Stimulated activated CD4-positive, alpha-beta T cell treated with anti-CD3 and anti-CD28 coated beads, Interleukin-12 subunit alpha, Interleukin-12 subunit beta, amount 100 ng/mL, for 4 hours (primary cell): ENCODE measurements around the gene ATG9A.
"Not testable (repeated sequence)": the region's sequence is repeated elsewhere in the genome, so short reads cannot be mapped to it uniquely, and the experiment has no call there.

Source experiments
- DNase-seq: peaks from one replicate; pipeline ENCODE4 v3.0.0-alpha.2; 2020

ATG9A gene

DNA sequence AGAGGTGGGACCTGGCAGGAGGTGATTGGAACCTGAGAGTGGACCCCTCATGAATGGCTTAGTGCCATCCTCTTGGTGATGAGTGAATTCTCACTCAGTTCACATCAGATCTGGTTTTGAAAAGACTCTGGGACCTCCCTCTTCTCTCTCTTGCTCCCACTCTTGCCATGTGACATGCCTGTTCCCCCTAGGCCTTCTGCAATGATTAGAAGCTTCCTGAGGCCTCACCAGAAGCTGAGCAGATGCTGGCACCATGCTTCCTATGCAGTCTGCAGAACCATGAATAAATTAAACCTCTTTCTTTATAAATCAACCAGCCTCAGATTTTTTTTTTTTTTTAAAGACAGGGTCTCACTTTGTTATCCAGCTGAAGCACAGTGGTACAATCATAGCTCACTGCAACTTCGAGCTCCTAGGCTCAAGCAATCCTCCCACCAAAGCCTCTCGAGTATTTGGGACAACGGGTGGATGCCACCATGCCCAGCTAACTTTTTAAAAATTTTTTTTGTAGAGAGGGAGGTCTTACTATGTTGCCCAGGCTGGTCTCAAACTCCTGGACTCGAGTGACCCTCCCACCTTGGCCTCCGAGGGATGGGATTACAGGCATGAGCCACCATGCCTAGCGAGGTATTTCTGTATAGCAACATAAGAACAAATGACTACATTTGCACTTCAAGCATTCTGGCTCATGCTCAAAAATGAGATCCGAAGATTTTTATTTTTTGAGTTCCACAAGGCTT, 24.8 kb downstream of the ATG9A start:
- DNase-seq = no peak

DNA sequence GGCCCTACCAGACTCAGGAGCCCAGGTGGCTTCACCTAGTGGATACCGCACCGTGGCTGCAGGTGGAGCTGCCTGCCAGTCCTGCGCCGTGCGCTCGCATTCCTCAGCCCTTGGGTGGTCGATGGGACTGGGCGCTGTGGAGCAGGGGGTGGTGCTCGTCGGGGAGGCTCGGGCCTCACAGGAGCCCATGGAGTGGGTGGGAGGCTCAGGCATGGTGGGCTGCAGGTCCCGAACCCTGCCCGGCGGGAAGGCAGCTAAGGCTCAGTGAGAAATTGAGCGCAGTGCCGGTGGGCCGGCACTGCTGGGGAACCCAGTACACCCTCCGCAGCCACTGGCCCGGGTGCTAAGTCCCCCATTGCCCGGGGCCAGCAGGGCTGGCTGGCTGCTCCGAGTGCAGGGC, 28.1 kb downstream of the ATG9A start:
- not testable (repeated sequence) for DNase-seq

DNA sequence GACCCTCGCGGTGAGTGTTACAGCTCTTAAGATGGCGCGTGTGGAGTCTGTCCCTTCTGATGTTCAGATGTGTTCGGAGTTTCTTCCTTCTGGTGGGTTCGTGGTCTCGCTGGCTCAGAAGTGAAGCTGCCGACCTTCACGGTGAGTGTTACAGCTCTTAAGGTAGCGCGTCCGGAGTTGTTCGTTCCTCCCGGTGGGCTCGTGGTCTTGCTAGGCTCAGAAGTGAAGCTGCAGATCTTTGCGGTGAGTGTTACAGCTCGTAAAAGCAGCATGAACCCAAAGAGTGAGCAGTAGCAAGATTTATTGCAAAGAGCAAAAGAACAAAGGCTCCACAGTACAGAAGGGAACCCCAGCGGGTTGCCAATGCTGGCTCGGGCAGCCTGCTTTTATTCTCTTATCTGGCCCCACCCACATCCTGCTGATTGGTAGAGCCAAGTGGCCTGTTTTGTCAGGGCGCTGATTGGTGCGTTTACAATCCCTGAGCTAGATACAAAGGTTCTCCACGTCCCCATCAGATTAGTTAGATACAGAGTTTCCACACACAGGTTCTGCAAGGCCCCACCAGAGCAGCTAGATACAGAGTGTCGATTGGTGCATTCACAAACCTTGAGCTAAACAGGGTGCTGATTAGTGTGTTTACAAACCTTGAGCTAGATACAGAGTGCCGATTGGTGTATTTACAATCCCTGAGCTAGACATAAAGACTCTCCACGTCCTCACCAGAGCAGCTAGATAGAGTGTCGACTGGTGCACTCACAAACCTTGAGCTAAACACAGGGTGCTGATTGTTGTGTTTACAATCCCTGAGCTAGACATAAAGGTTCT, 28.7 kb downstream of the ATG9A start:
- not testable (repeated sequence) for DNase-seq

DNA sequence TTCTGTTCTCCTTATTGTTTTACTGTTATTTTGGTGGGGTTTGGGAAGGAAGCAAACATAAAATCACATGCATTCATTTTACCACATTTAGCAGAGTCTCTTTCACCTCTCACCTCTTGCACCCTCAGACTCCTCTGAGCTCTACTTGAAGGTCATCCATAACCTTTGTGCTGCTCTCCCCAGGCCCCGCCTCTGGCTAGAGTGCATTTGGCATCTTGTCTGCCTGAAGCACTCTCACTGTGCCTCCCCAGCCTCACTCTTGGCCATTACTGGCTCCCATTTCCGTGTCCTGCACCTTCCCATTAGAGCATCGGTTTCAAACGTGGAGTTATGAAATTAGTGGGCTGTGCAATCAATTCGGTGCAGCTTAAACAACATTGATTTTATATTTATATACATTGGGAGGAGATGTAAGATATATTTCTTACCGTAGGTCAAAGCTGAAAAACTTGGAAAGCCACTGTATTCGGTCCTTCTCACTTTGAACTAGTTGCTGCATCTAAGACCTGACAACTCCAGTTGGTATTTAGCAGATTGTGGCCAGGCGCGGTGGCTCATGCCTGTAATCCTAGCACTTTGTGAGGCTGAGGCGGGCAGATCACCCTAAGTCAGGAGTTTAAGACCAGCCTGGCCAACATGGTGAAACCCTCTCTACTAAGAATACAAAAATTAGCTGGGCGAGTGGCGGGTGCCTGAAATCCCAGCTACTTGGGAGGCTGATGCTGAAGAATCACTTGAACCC, 29.8 kb downstream of the ATG9A start:
- no peak for DNase-seq

DNA sequence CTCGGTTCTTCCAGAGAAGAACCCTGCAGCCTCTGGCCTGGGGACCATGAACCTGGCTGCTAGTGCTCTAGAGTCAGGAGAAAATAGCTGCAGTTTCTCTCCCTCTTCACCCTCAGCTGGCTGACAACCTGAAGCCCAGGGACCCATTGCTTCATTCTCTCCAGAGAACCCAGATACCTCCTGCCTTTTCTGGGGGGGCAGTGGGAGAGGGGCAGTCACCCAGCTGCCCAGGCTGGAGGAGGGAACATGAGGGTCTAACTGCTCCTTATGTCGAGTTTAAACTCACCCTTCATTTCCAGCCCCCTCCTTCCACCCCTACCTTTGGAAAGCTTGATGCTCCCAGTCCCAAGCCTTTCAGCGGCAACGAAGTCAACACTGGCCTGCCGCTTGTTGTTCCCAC, 30.5 kb downstream of the ATG9A start:
- DNase-seq = no peak

DNA sequence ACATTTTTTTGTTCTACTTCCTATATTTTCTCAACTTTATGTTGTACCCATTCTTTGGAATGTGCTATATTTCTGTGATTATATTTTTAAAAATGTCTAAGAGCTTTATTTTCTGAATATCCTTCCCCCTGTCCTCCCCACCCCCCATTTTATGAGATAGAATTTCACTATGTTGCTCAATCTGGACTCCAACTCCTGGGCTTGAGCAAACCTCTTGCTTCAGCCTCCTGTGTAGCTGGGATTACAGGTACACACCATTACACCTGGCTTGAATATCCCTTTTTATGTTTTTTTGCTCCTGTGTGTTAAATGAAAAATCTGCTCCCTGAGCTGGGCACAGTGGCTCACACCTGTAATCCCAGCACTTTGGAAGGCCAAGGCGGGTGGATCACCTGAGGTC, 32.0 kb downstream of the ATG9A start:
- DNase-seq = no peak

DNA sequence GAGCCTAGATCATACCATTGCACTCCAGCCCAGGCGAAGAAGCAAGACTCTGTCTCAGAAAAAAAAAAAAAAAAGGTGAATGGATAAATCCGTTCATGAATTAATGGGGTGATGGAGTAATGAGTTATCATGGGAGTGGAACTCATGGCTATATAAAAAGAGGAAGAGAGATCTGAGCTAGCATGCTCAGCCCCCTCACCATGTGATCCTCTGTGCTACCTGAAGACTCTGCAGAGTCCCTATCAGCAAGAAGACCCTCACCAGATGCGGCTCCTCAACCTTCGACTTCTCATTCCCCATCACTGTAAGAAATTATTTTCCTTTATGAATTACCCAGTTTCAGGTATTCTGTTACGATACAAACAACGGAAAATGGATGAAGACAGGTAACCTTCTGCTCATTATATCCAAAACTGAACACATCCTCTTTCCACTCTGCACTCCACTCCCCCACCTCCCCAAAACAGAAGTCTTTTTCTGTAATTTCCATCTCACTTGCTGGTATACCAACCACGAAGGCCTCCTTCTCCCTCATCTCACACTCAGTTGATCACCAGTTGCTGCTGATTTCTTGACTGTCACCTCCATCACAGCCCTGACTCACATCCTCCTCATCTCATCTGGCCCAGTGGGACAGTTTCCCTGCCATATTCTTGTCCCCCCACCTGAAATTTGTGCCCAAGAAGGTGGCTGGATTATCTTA, 42.5 kb downstream of the ATG9A start:
- DNase-seq = no peak

DNA sequence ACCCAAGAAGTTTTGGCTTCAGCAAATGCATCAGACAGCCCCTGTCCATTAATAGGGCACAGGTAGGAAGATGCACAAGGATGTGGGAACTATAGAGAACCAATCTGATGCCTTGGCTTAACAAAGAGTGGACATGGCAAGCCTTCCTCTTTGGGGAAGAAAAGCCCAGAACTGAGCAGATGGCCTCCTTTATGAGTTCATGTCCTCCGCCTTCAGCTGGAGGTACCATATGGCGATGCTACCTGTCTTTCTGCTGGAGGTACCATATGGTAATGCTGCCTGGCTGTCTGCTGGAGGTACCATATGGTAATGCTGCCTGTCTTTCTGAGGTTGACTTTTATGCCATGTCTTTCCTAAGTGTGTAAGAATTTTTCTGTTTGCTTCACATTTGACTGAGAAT, 45.3 kb downstream of the ATG9A start:
- no peak for DNase-seq

DNA sequence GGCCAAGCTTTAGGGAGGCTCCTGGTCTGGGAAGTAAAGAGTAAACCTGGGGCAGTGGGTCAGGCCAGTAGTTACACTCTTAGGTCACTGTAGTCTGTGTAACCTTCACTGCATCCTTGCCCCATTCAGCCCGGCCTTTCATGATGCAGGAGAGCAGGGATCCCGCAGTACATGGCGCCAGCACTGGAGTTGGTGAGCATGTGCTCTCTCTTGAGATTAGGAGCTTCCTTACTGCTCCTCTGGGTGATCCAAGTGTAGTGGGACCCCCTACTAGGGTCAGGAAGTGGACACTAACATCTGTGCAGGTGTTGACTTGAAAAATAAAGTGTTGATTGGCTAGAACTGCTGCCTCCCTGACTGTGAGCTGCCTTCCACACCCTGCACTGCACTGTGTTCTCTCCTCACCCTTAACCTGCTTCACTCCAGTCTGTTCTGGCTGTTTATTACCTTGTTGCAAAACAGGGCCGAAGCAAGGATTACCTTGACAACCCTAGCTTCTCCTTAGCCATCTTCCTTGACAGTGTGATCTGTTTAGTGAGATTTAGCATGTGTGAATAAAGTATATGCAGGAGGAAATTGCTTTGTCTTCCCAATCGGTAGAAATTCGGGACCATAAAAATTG, 46.2 kb downstream of the ATG9A start:
- no peak for DNase-seq

DNA sequence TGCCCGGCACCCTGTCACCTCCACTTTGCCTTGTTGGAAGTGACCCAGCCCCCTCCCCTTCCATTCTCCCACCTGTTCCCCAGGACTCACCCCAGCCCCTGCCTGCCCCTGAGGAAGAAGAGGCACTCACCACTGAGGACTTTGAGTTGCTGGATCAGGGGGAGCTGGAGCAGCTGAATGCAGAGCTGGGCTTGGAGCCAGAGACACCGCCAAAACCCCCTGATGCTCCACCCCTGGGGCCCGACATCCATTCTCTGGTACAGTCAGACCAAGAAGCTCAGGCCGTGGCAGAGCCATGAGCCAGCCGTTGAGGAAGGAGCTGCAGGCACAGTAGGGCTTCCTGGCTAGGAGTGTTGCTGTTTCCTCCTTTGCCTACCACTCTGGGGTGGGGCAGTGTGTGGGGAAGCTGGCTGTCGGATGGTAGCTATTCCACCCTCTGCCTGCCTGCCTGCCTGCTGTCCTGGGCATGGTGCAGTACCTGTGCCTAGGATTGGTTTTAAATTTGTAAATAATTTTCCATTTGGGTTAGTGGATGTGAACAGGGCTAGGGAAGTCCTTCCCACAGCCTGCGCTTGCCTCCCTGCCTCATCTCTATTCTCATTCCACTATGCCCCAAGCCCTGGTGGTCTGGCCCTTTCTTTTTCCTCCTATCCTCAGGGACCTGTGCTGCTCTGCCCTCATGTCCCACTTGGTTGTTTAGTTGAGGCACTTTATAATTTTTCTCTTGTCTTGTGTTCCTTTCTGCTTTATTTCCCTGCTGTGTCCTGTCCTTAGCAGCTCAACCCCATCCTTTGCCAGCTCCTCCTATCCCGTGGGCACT, 46.9 kb downstream of the ATG9A start:
- no peak for DNase-seq

DNA sequence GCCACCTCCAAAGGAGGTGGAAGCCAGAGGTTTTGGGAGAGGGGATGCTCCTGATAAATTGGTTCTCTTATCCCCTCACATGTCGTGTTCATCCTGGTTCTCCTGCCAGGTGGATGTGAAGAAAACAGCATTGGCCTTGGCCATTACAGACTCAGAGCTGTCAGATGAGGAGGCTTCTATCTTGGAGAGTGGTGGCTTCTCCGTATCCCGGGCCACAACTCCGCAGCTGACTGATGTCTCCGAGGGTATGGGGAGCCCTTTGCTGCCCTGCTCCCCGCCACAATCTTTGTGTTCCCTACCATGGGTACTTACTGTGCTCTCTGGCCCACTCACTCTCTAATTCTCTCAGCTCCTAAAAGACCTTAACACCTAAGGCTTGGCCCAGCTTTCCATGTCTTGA, 47.9 kb downstream of the ATG9A start:
- DNase-seq = no peak

DNA sequence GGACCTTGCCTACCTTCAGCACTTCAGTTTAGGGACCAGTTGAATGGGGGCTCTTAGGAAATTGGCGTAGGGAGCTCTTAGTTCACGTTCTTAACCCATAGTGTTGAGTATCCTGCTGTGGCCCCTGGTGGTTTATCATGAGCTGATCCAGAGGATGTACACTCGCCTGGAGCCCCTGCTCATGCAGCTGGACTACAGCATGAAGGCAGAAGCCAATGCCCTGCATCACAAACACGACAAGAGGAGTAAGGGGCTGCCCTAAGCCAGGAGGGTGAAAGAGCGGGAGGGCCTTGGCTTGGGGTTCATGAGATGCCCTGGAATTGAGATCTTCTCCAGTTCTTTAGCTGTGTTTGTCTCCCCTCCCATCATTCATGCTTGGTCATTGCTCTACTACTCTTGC, 48.5 kb downstream of the ATG9A start:
- DNase-seq = no peak

DNA sequence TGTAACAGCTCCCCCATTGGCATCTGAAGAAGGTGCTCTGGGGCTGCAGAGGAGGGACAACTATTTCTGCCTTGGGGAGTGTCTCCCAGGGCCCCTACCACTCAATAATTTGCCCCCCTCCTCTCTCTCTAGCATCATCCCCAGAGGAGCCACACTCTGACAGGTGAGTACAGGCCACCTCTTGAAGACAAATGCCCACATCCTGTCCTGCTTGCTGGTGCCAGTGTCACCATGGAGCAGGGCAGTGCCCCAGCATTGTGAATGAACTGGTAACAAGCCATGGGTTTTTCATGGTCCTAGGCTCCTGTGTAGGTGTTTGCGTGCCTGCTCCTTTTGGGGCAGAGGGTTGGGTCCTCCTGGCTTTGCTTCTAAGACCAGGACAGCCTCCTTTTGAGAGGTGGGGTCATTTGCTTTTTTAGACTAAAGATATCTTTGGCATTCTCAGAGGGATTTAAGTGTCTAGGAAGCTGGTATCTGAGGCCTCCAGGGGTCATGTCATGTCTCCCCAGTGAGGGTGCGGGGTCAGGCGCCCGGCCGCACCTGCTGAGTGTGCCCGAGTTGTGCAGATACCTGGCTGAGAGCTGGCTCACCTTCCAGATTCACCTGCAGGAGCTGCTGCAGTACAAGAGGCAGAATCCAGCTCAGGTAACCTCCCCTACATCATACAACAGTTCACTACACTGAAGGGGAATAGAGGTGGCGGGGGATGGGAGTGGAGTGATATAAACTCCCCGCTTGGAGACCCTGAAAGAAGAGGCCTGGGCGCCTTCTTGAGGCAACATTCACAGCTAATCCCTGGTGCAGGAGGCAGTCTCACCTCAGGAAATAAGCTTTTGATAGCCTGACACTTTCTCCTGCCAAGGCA, 49.6 kb downstream of the ATG9A start:
- no peak for DNase-seq

DNA sequence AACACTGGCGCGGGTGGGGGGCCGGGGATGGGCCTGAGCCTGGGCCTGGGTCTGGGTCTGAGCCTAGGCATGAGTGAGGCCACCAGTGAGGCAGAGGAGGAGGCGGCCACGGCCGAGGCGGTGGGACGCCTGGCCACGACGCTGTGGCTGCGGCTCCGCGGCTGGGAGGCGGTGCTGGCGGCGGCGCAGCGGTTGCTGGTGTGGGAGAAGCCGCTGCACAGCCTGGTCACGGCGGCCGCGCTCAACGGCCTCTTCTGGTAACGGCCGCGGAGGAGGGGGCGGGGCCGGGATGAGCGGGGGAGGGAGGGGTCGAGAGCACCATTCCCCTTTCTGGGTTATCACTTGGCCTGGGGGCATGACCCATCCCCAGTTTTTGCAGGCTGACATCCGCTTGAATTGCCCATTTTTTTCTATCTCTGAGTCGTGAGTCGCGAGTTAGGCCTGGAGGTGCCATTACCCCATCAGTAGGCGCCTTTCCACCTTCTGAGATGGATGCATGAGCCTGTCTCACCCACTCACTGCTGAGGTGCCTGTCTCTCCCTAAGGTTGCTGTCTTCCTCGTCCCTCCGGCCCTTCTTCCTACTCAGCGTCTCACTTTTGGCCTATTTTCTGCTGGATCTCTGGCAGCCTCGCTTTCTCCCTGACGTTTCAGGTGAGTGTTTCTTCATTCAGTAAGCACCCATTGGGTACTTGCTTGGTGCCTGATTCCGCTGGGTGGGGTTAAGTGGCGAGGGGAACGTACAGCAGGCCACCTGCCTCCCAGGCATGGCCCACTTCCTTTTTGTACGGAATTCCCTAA, 50.9 kb downstream of the ATG9A start:
- DNase-seq = peak; percentile 42

DNA sequence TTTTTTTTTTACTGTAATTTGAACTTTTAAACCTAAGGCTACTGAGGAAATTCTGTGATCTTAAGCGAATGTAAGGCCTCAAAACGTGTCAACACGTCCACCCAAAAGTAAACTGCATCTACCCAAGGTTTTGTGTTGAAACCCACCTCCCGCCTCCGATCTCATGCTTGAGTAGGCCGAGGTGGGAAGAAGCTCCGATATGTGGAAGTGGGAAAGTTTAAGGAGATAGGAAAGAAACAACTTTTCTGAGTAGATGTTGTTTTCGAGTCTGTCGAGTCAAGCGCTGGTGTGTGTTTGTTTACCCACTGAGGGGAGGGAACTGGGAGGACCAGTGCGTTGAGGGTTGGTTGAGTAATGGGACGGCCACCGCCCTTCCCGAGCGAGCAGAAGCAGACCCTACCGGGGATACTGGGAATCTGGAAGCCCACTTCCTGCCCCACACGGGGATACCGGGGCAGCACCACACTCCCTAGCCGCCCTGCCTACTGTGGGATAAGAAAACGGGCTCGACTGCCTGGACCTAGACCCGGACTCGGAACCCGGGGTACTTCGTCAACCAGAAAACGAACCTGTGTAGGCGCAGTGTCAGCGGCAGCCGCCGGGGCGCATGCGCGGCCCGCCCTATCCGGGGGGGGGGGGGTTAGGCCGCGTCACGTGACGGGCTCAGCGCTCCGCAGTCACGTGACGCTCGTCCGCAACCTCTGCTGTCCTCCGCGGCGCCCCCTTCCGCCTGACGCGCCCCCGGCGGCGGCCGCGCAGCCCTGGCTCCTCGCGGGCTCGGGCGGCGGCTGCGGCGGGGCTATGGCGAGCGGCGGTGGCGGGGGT, 51.7 kb downstream of the ATG9A start, which contains the start of gene RETREG2:
Gene RETREG2 (plus strand): TSS at position 724 of the 825 bp plus-strand sequence. CDS start 78 bp downstream, at position 802.
- DNase-seq = peak; percentile 71

DNA sequence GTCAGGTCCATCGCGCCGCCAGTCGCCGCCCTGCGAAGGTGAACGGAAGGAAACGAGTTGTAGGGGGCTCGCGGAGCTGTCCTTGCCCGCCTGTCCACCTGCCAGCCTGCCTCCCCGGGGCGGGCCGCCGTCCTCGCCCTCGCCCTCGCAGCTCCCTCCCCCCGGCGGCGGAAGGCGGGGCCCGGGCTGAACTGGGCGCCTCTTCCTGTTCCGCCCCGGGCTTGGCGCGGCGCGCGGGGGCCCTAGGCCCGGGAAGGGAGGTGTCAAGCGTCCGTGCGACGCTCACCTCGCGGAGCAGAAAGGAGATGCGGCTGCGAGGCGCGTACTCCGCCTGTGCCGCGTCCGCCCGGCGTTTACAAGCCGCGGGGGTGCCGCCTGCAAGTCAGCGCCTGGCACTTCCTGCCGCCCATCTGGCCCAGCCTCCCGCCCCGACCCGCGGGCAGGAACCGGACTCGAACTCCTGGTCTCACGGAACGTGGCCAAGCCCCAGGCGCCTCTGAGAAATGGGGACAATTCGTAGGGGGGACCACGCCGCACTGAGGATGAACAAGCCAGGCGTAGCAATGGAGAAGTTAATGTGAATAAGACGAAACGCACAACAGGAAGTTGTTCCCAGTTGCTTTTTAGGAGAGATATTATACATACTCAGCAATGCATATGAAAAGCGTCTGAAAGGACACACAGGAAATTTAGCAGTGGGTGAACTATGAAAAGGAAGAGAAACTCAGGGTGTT, 52.5 kb downstream of the ATG9A start, which contains the start of gene CNPPD1:
Gene CNPPD1 (minus strand): TSS at position 108 of the 734 bp plus-strand sequence. CDS start 97 bp downstream, at position 11.
- DNase-seq = peak; percentile 85

DNA sequence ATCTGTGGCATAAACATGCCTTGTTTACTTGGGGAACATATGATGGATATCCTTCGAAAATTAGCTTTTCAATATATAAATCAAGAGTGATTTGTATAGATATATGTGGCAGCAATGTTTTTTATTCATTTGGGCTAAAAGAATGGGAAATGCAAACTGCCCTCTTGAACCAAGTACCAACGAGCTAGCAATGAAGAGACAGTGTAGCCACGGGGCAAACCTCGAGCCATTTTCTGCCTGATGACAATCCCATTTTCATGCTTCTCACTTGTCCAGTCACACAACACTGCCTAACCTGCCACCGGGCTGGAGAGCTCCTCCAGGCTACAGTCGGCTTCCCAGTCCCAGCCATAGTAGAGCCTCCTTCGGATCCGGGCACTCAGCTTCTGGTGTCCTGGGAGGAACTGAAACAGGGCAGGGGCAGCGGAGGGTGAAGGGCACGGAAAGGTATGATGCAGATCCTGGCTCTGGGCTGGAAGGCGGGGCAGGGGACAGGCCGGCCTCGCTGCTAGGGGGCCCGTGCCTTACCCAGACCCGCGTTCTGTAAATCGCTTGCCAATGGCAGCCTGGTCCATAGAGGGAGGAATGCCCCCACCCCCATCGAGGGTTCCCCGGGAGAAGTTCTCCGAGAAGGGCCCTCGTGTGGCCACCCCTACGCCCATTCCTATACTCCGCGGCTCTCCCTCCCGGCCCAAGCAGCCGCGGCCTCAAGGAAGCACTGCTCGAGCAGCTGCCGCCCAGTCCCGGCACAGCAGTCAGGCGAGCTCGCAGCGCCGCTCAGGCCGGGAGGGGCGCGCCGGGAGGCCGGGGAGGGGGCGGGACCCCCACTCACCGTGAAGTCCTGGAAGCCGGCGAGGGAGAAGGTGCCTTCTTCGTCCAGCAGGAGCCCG, 53.3 kb downstream of the ATG9A start:
- DNase-seq = peak; percentile 23
